Endothelial cell of umbilical vein (primary cell): Measurements from ENCODE around the gene TMEM161A. TPM values are rescaled to one million over a fixed set of nuclear protein-coding genes. Genes with fewer than 3 reads are reported as not detected.

Source experiments
- BruUV-seq: library from RNA; stranded (reverse); fragments of 400-500 nt; replicated peaks from 2 replicates; lab custom pipeline; 2021; lab: Mats Ljungman, UMichigan
- CTCF ChIA-PET: fragments of 300-600, 350-600 bp; sonication (Branson Sonifier 250); formaldehyde crosslinking; loops from one replicate; lab custom pipeline; 2021; ENCODE audit warnings: antibody characterized with exemption, inconsistent platforms; lab: Charles Lee
- POLR2A ChIA-PET: fragments of 300-600, 350-600 bp; sonication (Branson Sonifier 250); formaldehyde crosslinking; loops from one replicate; lab custom pipeline; 2021; ENCODE audit warnings: antibody characterized with exemption, inconsistent platforms; lab: Charles Lee
- DNase-seq: peaks from one replicate; pipeline ENCODE4 v3.0.0-alpha.2; 2011; ENCODE audit warnings: low read depth, low spot score
- FAIRE-seq: peaks from 2 replicates; lab custom pipeline; 2011; peaks lifted over from hg19 to GRCh38; lab: Jason Lieb, UNC
- H2AFZ ChIP-seq: 2 replicates; pipeline ENCODE4 v1.6.0; 2012; ENCODE audit warnings: low read depth, low read length, control low read depth, inconsistent platforms
- H3K27ac ChIP-seq: 2 replicates; pipeline ENCODE4 v1.5.1; 2011; ENCODE audit warnings: low read depth, mild to moderate bottlenecking, control low read depth, low read length, moderate library complexity; ENCODE audit not compliant: insufficient read depth
- H3K27me3 ChIP-seq, 2 experiments: 2 replicates each; pipeline versions ENCODE4 v1.6.0 to v1.6.1; 2011; ENCODE audit warnings: low read length in 2 of 2, mixed read lengths in 1 of 2; ENCODE audit not compliant: control insufficient read depth in 2 of 2, insufficient read depth in 2 of 2
- H3K36me3 ChIP-seq, 2 experiments: 2 replicates in 1 of 2; 3 replicates in 1 of 2; pipeline ENCODE4 v1.5.1; 2011; ENCODE audit warnings: low read length in 2 of 2, mild to moderate bottlenecking in 1 of 2, moderate library complexity in 1 of 2; ENCODE audit not compliant: control insufficient read depth in 2 of 2, insufficient read depth in 2 of 2; ENCODE audit errors: extremely low read depth in 1 of 2
- H3K4me1 ChIP-seq: 3 replicates; pipeline ENCODE4 v1.5.1; 2011; ENCODE audit warnings: mild to moderate bottlenecking, low read length; ENCODE audit not compliant: control insufficient read depth, insufficient read depth; ENCODE audit errors: extremely low read depth
- H3K4me2 ChIP-seq: 2 replicates; pipeline ENCODE4 v1.6.1; 2011; ENCODE audit warnings: low read length, control low read depth, mixed read lengths; ENCODE audit not compliant: insufficient read depth
- H3K4me3 ChIP-seq, 3 experiments: fragments of 200-600 bp in 1 of 3; sonication (generic), shearing (Covaris generic) in 1 of 3; replicated peaks in 1 of 3; 2 replicates each; pipeline ENCODE4 v1.5.1; 2011 to 2016; ENCODE audit warnings: control low read depth in 3 of 3, low read length in 3 of 3, mild to moderate bottlenecking in 2 of 3, inconsistent platforms in 1 of 3, low read depth in 1 of 3, moderate library complexity in 1 of 3; ENCODE audit not compliant: insufficient read depth in 1 of 3
- H3K79me2 ChIP-seq: 2 replicates; pipeline ENCODE4 v1.6.0; 2012; ENCODE audit warnings: low read length, inconsistent platforms; ENCODE audit not compliant: control insufficient read depth, insufficient read depth
- H3K9ac ChIP-seq: replicated peaks from 2 replicates; pipeline ENCODE3; 2011; ENCODE audit warnings: low read length, control low read depth; ENCODE audit not compliant: insufficient read depth; ENCODE audit errors: extremely low read depth
- H3K9me1 ChIP-seq: replicated peaks from 3 replicates; pipeline ENCODE4 v1.6.0; 2011; ENCODE audit warnings: mild to moderate bottlenecking, low read length; ENCODE audit not compliant: control insufficient read depth, insufficient read depth; ENCODE audit errors: extremely low read depth
- H3K9me3 ChIP-seq: replicated peaks from 2 replicates; pipeline ENCODE4 v1.5.1; 2012; ENCODE audit warnings: low read length, inconsistent platforms; ENCODE audit not compliant: control insufficient read depth, insufficient read depth
- H4K20me1 ChIP-seq: replicated peaks from 2 replicates; pipeline ENCODE3; 2011; ENCODE audit warnings: mild to moderate bottlenecking, low read length; ENCODE audit not compliant: control insufficient read depth, insufficient read depth; ENCODE audit errors: extremely low read depth
- EZH2 ChIP-seq: IDR thresholded peaks from 2 replicates; pipeline ENCODE4 v1.6.1; 2012; ENCODE audit warnings: borderline replicate concordance, low read depth, mild to moderate bottlenecking, moderate library complexity, low read length, inconsistent platforms; ENCODE audit not compliant: severe bottlenecking
- FOS ChIP-seq: IDR thresholded peaks from 2 replicates; pipeline ENCODE4 v1.6.1; 2011; ENCODE audit warnings: mild to moderate bottlenecking, low read length, moderate library complexity, borderline replicate concordance; ENCODE audit not compliant: insufficient read depth
- GATA2 ChIP-seq: IDR thresholded peaks from 2 replicates; pipeline ENCODE4 v1.7.0; 2011; ENCODE audit warnings: low read depth, mild to moderate bottlenecking, moderate library complexity, mixed read lengths, low read length; ENCODE audit not compliant: insufficient read length, insufficient read depth
- JUN ChIP-seq: IDR thresholded peaks from 2 replicates; pipeline ENCODE4 v1.6.1; 2011; ENCODE audit warnings: borderline replicate concordance, low read depth; ENCODE audit not compliant: insufficient read length, insufficient read depth
- MYC ChIP-seq: IDR thresholded peaks from one replicate; pipeline ENCODE4 v1.6.1; 2011; ENCODE audit warnings: mild to moderate bottlenecking, low read depth, low read length
- POLR2A ChIP-seq: IDR thresholded peaks from 2 replicates; pipeline ENCODE4 v1.6.1; 2012; ENCODE audit warnings: low read depth, mild to moderate bottlenecking, control low read depth, low read length
- POLR2AphosphoS5 ChIP-seq: IDR thresholded peaks from 2 replicates; pipeline ENCODE4 v1.6.1; 2012; ENCODE audit warnings: low read depth, mild to moderate bottlenecking, control low read depth, low read length, moderate library complexity; ENCODE audit not compliant: insufficient read depth
- dilution Hi-C: fragments of 300-500 bp; cut with MboI; formaldehyde crosslinking; loops from one replicate; pipeline ENCODE4 v1.15.0; 2019; ENCODE audit warnings: low sequenced_read_pairs; ENCODE audit not compliant: extremely low pct_ligation_motif_present
- intact Hi-C: fragments of 100-400 bp; cut with micrococcal nuclease; formaldehyde crosslinking; loops from one replicate; pipeline ENCODE4 v1.10.0; 2022
- polyA plus RNA-seq, 4 experiments: library from polyadenylated mRNA; depleted of rRNA in 3 of 4; stranded (reverse) in 3 of 4; unstranded in 1 of 4; fragments of >200 nt; gene quantifications; 2 replicates each; pipeline versions ENCODE4 v1.2.1 to v1.2.3, GENCODE V29; 2011 to 2012; ENCODE audit warnings: missing spikeins in 1 of 4
- total RNA-seq: library from RNA; stranded (reverse); gene quantifications from 2 replicates; pipeline ENCODE4 v1.2.3, GENCODE V29; 2021
- TF ChIP-seq, protein P1 (sequence below): IDR thresholded peaks from 2 replicates; pipeline ENCODE4 v1.6.1; 2011; ENCODE audit not compliant: insufficient read depth, insufficient read length
- TF ChIP-seq, protein P2 (sequence below), 2 donors: IDR thresholded peaks; 1 replicate in 1 of 2; 2 replicates in 1 of 2; pipeline ENCODE4 v1.5.1; 2011; ENCODE audit warnings: low read length in 2 of 2, mild to moderate bottlenecking in 2 of 2, moderate library complexity in 2 of 2, control low read depth in 1 of 2, inconsistent platforms in 1 of 2, low read depth in 1 of 2; ENCODE audit not compliant: insufficient read depth in 1 of 2; ENCODE audit errors: extremely low read depth in 1 of 2

Gene TMEM161A
- total and polyA plus RNA-seq, 2 donors (not counting 3 experiments of a cell fraction or from before 2014, with no cell fraction given): 24.1 to 54.9 TPM

DNA sequence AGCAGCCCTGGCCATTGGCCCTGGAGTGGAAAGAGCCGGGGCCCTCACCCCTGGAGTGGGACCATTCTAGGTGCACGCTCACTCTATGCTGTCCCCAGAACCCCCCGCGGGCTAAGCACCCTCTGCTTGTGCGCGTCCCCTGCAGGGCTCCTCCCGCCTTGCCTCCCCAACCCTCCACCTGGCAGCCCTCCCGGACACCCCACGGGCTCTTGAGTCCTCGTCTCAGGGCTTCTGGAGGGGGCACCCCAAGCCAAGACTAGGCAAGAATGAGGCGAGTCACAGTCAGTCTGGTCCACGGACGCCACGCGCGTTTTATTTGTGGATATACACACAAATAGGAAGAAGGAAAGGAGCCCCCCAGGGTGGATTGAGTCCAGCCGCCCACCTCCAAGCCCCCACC, 7.0 kb upstream of the TMEM161A start:
- POLR2A ChIA-PET: no interaction called here
- no peak for DNase-seq
- no TSS peak for BruUV-seq
- Histone ChIP-seq H2AFZ (no peak overlapping the region), H3K27me3 (no peaks in the 10 kb centered on the region), H3K9me1 (no peaks in the 10 kb centered on the region), H4K20me1 (no peaks in the 10 kb centered on the region), H3K9me3 (no peaks in the 10 kb centered on the region), H3K9ac (no peak overlapping the region), H3K4me3 (no peak overlapping the region), H3K36me3 (no peaks in the 10 kb centered on the region), H3K4me1 (no peaks in the 10 kb centered on the region), H3K4me2 (no peak overlapping the region), H3K27ac (no peak overlapping the region), H3K79me2 (no peaks in the 10 kb centered on the region)
- no peak for FAIRE-seq
- dilution Hi-C loops (no loop called here), intact Hi-C loops (no loop called here)
- CTCF ChIA-PET: interaction anchor here (0.5 to 3.9 kb wide), 16 partner anchors 10 to 345 kb away, joined by 3 to 23 read pairs (median 4); partner anchors contain the start of gene MEF2B
- TF ChIP-seq FOS (no peak), MYC (no peak), POLR2A (no peak), GATA2 (no peak), JUN (no peak), POLR2AphosphoS5 (no peak), EZH2 (no peak)
- TF ChIP-seq, protein P1, sequence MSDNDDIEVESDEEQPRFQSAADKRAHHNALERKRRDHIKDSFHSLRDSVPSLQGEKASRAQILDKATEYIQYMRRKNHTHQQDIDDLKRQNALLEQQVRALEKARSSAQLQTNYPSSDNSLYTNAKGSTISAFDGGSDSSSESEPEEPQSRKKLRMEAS: no peak
- TF ChIP-seq, protein P2, sequence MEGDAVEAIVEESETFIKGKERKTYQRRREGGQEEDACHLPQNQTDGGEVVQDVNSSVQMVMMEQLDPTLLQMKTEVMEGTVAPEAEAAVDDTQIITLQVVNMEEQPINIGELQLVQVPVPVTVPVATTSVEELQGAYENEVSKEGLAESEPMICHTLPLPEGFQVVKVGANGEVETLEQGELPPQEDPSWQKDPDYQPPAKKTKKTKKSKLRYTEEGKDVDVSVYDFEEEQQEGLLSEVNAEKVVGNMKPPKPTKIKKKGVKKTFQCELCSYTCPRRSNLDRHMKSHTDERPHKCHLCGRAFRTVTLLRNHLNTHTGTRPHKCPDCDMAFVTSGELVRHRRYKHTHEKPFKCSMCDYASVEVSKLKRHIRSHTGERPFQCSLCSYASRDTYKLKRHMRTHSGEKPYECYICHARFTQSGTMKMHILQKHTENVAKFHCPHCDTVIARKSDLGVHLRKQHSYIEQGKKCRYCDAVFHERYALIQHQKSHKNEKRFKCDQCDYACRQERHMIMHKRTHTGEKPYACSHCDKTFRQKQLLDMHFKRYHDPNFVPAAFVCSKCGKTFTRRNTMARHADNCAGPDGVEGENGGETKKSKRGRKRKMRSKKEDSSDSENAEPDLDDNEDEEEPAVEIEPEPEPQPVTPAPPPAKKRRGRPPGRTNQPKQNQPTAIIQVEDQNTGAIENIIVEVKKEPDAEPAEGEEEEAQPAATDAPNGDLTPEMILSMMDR (IDR thresholded peaks at IDR 0.05; ENCODE audit: extremely low read depth in 1 of 2, insufficient read depth in 1 of 2, low read depth in 1 of 2, low read length in 2 of 2): no peak
